Embryonic facial prominence (tissue), 1 donor: ENCODE measurements around the gene KRTAP22-1.

Source experiments
- DNase-seq: peaks from one replicate; pipeline ENCODE4 v3.0.0-alpha.2; 2016; ENCODE audit errors: extremely low spot score

Gene KRTAP22-1

DNA sequence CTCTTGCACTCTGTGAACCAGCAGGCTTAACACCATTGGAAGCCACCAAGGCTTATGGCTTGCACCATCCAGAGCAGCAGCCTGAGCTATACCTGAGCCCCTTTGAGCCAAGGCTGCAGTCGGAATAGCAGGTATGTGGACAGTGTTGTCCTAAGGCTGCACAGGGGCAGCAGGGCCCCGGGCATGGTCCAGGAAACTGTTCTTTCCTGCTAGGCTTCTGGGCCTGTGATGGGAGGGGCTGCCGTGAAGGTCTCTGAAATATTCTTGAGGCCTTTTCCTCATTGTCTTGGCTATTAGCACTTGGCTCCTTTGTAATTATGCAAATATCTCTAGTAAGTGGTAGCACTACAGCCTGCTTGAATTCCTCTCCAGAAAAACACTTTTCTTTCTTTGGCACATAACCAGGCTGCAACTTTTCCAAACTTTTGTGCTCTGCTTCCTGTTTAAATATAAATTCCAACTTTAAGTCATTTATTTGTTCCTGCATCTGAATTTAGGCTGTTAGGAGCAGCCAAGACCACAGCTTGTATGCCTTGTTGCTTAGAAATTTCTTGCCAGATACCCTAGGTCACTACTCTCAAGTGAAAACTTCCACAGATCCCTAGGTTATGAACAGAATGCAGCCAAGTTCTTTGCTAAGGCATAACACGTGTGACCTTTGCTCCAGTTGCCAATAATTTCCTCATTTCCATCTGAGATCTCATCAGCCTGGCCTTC lies 24.7 kb downstream of the KRTAP22-1 start:
- no peak for DNase-seq

DNA sequence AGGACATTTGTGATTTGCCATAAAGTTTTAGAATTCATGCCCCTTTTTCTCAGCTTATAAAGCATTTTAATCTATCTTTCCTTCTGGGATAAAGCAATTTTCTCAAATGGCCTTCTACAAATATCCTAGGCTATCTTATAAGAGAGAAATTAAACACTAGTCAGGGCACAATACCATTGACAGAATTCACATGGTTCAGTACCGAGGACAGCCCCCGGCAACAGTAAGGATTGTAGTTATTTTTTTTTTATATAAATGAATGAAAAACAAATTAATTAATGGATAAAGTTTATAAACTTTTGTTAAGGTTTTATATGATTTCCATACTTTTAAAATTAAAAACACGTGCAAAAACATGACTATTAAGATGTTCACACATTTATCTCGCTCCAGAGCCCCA lies 27.2 kb downstream of the KRTAP22-1 start:
- DNase-seq: no peak

DNA sequence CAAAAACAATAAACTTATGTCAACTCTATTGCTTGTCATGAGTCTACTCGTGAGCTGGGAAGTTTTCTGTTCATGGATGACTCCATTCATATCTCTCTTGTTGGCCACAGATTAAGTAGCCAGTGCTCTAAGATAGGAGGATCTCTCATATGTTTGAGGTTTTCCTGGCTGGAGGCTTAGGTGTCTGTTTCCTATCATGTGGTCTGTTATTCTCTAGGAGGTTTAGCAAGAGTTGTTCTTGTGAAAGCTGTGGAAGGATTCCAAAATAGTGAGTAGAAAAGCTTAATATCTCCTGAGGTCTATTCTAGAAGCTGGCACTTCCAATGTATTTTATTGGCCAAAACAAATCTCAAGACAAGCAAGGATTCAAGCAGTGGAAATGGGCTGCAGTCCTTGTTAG lies 28.3 kb downstream of the KRTAP22-1 start:
- no peak for DNase-seq

DNA sequence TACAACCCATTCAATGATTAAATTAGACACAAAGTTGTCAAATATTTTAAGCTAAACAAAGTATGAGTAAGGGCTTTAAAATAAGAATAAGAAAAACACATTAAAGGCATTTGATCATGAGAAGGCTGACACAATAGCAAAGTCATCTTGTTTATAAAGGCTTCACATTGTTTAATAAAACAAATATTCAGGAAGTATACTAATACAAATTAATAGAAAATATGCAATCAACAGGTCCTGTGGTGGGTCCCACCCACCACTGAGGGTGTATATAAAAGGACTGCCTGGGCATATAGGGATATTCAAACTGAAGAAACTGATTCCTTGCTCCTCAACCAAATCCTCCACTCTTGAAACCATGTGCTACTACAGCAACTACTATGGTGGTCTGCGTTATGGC lies 34.0 kb downstream of the KRTAP22-1 start, which contains the start of gene KRTAP20-2:
TSS of gene KRTAP20-2 (plus strand) at position 301 of the 400 bp plus-strand sequence. CDS start at position 359, 58 bp downstream.
- no peak for DNase-seq

DNA sequence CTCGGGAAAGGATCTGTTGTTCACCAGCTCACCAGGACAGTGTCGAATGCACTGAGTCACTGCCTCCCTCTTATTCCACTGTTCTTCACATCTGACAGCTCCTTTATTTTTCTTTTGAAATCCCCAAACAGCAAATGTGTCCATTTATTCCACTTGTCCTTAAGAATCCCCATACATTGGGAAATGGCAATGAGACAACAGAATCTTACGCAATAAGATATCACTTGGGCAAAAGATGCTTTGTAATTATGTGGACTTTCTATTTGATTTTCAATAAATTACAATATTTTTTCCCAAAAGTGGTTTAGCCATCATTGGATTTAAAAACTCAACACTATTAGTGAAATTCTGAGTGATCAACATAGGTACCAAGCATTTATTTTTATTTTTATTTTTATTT lies 37.8 kb downstream of the KRTAP22-1 start:
- DNase-seq: no peak

DNA sequence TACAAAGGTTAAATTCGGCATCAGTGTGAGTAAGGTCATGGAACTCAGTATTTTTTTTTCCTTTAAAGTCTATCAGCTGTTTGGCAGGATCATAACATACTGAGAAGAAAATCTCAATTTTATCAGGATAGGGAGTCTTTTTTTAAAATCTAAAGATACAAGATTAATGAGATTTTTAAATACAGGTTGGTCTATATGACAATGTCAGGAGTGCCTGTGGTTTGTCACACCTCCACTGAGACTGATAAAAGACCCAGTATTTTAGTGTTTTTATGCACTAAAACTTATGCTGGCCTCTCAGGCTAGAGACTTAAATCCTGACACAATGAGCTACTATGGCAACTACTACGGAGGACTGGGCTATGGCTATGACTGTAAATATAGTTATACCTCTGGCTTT lies 41.7 kb downstream of the KRTAP22-1 start, which contains the start of gene KRTAP20-3:
TSS of gene KRTAP20-3 (plus strand) at position 301 of the 400 bp plus-strand sequence.
- no peak for DNase-seq

DNA sequence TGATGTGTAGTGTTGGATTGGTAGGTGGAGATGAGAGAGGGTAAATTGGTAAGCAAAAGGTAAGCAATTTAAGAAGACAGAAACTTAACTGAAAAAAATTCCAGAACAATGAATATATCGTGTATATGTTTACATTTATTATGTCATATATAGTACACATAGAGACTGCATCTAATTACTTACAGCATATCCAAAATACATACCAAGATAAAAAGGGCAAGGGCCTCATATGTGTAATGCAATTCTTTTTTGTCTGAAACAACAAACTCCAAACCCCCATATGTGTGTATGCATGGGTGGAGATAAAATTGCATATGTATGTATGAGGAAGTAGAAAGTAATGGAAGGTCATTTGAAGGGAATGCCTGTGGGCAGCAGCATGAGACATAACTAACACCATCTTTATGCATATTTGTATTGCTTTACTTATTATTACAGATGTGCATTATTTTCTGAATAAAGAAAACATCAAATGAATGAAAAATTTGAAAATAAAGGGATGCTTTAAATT lies 46.1 kb downstream of the KRTAP22-1 start:
- no peak for DNase-seq
